SIG-M5 (cell line): ENCODE measurements around the gene NSD2.
"Not testable (repeated sequence)": the region's sequence is repeated elsewhere in the genome, so short reads cannot be mapped to it uniquely, and the experiment has no call there.

ENCODE experiments used
- DNase-seq: peaks from one replicate; lab custom pipeline; 2025; lab: John Stamatoyannopoulos, UW

NSD2 gene

DNA sequence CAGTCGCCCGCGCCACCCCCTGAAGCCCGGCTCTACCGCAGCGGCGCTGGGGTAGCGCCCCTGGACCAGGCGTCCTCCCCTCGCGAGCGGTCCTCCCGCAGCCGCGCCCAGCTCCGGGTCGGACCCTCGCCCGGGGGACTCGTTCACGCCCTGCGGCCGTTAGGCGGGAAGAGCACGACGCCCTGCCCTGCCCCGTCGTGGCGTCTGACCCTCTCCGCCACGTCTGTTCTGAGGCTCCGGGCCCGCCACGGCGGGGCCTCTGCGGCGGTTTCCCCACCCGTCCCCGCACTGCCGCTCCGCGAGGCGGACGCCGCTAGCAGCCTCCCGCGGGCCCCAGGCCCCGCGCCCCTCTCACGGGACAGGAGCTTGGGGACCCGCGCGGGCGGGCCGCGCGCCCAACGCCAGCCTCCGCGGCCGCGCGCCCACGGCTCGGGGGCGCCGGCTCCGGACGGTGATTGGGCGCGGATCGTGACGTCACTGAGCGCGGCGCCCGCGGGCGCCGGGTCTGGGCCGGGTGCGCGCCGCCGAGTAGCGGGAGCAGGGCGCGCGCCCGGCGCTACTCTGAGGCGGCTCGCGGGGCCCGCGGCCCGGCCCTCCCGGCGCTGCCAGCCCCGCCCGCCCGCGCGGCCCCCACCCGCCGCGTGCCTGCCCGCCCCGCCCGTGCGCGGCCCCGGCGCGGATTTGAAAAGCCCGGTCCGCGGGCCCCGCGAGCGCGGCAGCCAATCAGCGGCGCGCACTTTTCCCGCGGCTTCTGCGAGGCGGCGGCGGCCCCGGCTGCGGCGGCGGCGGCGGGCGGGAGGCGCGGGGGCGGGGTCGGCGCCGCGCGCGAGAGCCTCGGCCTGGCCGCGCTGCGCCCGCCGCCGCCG, at the start of gene NSD2:
Gene NSD2 (plus strand): TSS at position 816 of the 866 bp plus-strand sequence. CDS start 29,262 bp downstream, outside the sequence.
- DNase-seq, result peak; percentile 56

DNA sequence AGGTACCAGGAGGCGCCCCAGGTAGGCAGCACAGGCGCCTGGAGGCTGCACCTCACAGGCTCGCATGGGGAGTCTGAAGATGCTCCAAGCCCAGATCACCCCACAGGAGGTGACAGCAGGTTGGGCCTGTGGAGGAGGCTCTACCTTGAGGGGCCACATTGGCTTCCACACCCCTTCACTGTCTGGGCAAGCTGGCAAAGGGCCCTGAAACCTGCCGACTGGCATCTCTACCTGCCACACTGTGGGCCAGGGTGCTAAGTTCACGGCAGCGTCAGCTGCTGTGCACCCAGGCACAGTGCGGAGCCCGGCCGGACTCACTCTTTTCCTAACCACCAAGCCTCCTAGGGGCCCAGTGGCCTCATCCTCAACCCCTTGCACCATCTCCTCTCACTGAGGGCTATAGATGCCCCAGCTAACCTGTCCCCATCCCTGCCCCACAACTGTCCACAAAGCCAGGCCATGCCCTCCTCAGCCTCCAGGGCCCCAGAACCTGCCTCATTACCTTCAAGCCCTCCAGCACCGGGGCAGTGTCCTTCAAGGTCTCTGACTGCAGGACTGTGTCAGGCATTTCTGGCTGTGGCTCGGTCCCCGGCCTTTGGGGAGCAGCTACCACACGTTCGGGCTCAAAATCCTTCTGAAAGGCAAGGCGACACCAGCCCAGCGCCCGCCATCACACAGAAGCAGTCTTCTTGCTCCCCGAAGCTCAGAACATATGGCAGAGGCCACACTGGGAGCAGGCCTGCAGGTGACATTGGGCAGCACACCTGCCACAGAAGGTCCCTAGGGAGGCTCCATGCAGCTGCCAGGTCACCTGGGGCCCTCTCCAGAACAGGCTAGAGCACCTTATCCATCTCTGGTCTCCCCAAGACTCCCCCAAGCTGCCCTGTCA, 49.3 kb upstream of the NSD2 start:
- no peak for DNase-seq

DNA sequence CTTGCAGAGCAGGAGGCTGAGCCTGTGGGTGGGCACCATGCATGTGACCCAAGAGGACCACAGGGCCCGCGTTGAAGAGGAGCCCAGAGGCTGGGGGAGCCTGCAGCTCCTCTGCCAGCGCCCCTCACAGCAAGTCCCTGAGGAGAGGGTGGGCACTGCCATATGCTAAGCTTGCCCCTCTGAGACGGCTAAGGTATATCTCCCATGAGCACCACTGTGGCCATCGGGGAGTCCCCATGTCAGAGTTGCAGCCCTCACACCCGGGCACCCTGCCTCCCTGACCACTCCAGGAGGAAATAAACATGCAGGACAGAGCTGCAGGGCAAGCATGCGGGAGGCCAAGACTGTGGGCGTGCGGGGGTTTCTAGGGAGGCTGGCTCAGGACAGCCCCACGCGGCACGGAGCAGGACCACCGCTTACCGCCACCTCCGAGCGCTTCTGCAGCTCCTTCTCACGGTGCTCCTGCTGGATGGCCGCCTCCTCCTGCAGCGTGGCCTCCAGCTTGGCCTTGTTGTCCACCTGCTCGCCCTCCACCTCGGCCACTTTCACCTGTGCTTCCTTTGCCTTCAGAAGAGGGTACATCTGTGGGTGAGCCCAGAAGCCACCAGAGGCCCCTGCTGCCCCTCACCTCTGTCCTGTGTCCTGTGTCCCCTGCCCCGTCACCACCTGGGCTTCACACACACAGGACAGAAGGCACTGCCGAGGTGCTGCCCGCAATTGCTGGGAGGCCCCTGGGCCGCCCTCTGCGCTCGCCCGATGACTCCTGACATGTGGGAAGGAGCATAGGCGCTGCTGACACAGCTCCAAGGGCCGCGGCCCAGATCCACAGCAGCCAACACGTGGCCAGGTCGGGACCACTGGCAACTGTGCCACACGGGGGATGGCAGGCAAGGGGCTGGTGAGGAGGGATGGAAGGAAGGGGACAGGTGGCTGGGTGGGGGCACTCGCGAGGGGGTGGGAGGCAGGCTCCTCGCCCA, 48.3 kb upstream of the NSD2 start:
- no peak for DNase-seq

DNA sequence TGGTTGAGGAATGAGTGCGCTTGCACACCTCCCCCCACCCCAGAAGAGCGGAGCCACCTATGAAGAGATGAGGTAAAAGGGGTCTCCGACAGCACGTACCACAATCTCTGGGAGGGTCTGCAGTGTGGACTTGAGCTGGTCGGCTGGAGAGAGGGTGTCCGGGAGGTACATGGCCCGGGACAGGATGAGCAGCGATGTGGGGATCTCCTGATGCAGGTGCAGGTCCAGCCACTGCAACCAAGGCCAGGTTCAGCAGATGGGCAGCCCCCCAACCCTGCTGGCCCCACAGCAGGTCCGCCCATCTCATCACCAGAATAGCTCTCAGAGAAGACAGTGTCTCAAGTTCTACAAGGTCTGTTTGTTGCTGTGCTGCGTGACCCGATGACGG, 47.7 kb upstream of the NSD2 start:
- no peak for DNase-seq

DNA sequence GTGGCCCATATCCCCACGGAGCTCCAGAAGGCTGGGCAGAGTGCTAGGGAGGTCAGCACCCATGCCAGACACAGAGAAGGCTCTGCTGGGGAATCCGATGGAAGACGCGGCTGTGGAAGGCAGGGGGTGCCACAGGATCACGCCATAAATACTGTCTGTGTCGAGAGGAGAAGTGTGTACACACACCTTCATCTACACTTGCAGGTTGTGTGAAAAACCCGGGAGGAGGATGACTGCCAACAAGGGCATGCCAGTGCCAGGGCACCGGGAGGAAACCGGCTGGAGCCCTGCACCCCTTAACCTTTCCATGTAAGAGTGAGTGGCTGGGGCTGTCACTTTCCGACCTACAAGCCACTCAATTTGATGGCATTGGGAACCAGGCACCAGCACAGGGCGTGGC, 46.4 kb upstream of the NSD2 start:
- no peak for DNase-seq

DNA sequence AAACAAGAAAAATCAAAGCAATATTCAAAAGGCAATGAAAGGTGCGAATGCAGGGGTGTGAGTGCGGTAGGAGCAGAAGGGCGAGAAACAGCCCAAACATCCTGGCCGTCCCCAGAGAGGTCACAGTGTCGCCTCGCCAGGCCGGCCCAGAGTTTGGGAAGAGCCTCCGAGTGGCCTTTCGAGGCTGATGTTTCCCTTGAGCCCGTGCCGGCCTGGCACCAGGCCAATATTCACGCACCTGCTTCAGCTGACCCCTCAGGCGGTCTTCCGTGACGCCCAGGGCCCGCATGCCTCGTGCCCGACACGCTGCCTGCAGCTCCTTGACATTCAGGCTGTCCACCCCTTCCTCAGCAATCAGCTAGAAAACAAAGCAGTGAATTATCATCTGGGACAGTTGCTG, 45.9 kb upstream of the NSD2 start:
- DNase-seq, result no peak

- no peak for DNase-seq
These were observed 44.5 kb upstream of the NSD2 start for GRCh38 chr4:1826531-1827350.

- no peak for DNase-seq
These were observed 41.0 kb upstream of the NSD2 start for GRCh38 chr4:1830234-1830633.

- DNase-seq, result no peak
These were observed 40.5 kb upstream of the NSD2 start for GRCh38 chr4:1830642-1831228.

GRCh38 chr4:1831331-1831730, 39.9 kb upstream of the NSD2 start:
- DNase-seq, result no peak

DNA sequence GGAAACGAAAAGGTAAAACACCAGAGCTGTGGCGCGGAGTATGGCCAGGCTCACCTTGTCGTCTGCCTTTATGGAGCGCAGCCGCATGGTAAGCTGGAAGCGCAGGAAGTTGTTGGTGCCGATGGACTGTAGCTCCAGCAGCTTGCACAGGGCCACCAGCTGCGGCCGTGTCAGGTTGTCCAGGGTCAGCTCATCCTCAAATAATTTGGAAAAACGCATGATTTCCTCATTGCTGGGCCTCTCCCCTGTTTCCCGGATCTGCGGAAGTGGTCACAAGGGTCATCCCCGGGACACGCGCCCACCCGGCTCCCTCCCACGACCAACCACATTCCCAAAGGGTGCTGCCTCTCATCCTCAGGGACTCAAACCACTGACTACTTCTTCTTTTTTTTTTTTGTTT, 38.5 kb upstream of the NSD2 start:
- no peak for DNase-seq

- no peak for DNase-seq
These were observed 37.7 kb upstream of the NSD2 start for GRCh38 chr4:1833307-1834046.

DNA sequence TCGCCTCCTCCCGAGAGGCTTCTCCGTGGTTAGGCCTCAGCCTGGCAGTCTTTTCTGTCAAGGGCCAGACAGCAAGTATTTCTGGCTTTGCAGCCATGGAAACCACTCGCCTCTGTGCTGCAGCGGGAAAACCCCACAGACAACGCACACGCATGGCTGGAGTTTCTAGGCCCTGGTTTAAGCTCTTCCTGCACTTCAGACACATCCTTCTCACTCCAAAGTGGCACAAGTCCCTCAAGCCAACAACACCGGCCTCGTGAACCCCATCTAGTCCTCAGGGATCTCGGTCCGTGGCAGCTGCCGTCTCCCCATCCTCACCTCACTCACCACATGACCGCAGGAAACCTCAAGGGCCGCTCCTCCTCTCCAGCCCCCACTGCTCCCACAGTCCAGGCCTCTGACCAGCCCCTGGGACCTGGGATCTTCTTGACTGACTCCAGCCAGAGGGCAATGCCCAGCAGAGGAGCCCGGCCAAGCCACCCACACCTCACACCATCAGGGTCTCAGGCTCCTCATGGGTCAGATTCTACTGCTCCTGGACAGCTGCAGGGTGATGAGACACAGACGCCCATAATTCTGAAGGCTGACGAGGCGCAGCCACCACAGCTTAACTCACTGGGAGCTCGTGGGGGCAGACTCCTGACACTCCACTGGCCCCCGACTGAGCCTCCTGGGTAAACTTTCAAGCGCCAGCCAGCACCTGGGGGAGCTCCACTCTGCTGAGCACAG, 37.0 kb upstream of the NSD2 start:
- no peak for DNase-seq

DNA sequence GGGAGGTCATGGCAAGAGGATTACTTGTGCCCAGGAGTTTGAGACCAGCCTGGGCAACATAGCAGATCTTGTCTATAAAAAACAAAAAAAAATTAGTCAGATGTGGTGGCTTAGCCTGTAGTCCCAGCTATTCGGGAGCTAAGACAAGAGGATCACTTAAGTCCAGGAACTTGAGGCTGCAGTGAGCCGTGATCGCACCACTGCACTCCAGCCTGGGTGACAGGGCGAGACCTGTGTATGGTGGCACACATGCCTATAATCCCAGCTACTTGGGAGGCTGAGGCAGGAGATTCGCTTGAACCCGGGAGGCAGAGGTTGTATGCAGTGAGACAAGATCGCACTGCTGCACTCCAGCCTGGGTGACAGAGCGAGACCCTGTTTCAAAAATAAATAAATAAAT, 35.4 kb upstream of the NSD2 start:
- DNase-seq, result not testable (repeated sequence)

GRCh38 chr4:1836650-1837049, 34.5 kb upstream of the NSD2 start:
- no peak for DNase-seq

DNA sequence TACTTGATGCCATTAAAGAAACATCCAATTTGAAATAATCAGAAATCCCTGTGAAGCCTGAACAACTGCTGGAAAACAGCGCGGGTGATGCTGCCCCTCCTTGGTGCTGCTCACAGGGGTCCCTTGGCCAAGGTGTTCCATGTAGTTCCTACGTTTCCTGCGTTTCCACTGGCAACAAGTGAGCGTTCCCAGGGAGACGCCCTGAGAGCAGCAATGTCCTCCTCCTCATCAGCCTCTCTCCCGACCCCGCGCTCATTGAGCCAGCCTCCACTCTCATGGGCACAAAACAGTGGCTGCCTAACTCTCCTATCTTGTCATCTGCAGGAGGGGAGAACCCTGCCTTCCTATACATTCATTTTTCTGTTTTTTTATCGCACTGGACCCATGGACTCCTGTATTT, 34.1 kb upstream of the NSD2 start:
- no peak for DNase-seq

GRCh38 chr4:1839282-1839681, 31.9 kb upstream of the NSD2 start:
- no peak for DNase-seq

DNA sequence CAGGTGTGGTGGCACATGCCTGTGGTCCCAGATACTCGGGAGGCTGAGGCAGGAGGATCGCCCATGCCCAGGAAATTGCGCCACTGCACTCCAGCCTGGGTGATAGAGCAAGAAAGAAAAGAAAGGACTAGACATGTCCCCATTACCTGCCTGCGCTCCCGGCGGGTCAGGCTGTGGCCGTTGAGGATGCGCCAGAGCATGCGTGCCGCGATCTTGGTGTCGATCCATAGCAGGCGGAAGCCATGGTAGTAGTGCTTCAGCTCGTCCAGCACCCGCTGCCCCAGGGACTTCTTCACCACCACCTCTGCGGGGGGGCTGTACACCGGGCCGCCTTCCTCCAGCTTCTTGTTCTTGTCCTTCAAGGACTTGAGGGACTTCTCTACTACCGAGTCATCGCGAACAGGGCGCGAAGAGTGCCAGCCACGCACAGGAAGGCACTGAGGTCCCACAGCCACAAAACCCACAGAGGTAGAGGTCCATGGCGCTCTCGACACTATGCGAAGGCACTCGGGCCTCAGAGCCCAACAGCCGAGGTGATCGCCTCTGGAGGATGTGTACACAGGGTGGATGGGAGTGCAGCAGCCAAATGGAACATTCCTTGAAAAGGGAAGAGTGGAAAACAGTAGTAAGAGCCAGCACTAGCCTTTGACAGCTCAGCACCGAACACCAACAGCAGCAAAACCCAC, 29.8 kb upstream of the NSD2 start:
- no peak for DNase-seq

DNA sequence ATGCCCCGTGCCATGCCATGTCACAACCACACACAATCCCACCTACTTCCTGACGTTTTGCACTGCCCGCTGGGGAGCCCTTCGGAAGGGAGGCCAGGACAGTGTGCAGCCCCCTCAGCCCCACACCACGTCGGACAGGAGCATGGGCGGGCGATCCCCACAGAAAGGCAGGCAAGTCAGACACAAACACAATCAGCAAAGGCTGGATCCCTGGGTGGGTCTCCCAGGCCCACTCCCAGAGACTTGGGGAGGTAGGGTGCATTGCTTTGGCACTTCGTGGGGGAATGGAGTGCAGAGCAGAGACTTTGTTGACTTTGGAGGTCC, 29.3 kb upstream of the NSD2 start:
- DNase-seq, result no peak
